Fibroblast of pulmonary artery (primary cell): Measurements from ENCODE around the gene VILL.

Experiments
- DNase-seq: peaks from one replicate; pipeline ENCODE4 v3.0.0-alpha.2; 2010; ENCODE audit warnings: low read depth
- H3K4me3 ChIP-seq: replicated peaks from 2 replicates; pipeline ENCODE4 v1.5.1; 2011; ENCODE audit warnings: low read depth, mild to moderate bottlenecking, control low read depth, low read length, moderate library complexity
- TF ChIP-seq, protein P1 (sequence below): IDR thresholded peaks from 2 replicates; pipeline ENCODE4 v1.5.1; 2011; ENCODE audit warnings: mild to moderate bottlenecking, control low read depth, low read length, inconsistent platforms; ENCODE audit errors: missing control alignments

Gene VILL

GRCh38 chr3:37954881-37955280, 35.7 kb upstream of the VILL start:
- no peak for DNase-seq
- TF ChIP-seq, protein P1, sequence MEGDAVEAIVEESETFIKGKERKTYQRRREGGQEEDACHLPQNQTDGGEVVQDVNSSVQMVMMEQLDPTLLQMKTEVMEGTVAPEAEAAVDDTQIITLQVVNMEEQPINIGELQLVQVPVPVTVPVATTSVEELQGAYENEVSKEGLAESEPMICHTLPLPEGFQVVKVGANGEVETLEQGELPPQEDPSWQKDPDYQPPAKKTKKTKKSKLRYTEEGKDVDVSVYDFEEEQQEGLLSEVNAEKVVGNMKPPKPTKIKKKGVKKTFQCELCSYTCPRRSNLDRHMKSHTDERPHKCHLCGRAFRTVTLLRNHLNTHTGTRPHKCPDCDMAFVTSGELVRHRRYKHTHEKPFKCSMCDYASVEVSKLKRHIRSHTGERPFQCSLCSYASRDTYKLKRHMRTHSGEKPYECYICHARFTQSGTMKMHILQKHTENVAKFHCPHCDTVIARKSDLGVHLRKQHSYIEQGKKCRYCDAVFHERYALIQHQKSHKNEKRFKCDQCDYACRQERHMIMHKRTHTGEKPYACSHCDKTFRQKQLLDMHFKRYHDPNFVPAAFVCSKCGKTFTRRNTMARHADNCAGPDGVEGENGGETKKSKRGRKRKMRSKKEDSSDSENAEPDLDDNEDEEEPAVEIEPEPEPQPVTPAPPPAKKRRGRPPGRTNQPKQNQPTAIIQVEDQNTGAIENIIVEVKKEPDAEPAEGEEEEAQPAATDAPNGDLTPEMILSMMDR, result no peak

DNA sequence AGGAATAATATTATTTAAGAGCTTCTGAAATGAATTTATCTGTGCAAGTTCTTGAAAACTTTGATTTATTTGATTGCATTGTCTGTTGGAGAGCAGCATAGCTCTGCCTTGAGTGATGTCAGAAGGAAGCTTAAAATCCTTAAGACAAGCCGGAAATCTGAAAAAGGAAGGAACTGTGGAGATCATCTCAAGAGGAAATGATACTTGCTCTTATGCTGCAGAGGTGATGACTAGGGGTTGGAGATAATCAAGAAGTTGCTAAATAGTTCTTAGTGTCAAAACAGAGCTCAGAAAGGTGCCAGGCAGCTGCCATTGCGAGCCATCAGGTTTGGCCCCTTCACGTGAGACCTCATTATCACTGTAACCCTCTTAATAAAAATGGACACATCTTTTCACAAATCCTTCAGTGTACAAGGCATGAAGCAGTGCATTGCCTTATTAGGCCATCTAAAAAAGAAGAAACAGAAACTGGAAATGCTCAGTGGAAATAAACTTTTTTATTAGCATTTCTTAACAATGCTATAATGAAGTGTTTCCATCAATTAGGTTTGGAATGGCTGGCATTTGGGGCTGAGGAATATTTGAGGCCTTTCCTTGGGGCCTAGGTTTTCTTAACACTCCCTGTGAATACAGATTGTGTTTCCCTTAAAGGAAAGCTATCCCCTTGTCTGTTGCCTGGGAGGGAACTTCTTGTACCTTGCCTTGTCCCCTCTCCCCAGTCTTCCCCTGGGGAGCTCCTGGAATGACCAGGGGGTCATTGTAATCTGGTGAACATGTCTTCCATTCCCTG, 34.5 kb upstream of the VILL start:
- TF ChIP-seq, protein P1, result no peak
- DNase-seq, result no peak
- H3K4me3 ChIP-seq, result no peak overlapping the region

More at GRCh38 chr3:37954881-37955280, 35.7 kb upstream of the VILL start:
- H3K4me3 ChIP-seq, result no peak overlapping the region

GRCh38 chr3:37956723-37957538, 33.7 kb upstream of the VILL start:
- H3K4me3 ChIP-seq, result no peak overlapping the region
- no peak for DNase-seq
- TF ChIP-seq, protein P1, result no peak

DNA sequence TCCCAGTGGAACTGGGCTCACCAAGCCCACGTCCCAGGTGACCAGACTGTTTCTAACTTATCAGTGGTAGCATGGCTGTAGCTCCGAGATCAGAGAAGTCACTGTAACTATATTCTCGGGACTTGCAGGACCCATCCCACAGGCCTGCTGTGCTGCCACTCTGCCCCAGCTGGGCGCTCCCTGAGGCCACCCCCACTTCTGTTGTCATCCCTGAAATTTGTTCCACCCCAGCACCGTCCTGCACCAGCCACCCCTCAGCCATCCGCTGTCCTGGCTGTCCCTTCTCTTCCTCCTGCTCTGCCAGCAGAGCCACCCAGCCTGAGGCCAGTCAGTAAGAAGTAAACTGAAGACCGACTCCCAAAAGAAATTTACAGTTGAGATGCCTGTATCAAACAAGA, 33.0 kb upstream of the VILL start:
- H3K4me3 ChIP-seq, result no peak overlapping the region
- TF ChIP-seq, protein P1, result no peak

DNA sequence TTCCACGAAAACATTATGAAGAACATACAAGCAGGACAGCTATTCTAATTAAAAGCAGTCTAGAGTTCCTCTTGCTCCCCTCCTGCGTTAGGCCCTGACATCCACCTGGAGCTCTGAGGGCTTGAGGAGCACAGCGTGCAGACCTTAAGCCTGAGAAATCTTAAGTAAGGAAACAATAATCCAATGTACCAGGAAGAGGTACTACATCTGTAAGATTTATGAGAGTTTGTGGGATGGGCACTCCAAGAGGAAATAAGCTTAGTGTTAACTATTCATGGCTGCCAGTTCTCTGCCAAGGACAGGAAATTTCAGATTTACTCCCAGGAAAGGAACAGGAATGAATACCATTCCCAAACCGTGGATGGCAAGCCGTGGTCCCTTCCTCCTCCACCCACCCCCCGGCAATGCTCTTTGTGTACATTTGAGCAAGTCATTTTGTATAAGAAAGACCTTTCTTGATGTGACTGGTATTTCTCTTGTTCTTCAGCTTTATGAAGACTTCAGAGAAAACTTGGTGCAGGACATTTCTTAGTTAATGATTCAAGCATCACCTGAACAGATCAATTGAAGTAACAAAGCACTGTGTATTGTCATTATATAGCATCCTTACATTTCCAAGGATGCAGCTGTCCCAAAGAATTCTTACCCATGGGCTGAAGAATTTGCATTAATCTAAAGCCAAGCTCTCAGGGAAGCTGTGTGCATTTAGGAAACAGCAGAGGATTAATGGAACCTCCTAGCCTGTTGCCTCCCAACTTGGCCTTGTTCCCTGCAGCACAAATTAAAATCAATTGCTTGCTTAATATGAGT, 28.8 kb upstream of the VILL start:
- TF ChIP-seq, protein P1, result no peak
- no peak overlapping the region for H3K4me3 ChIP-seq
- no peak for DNase-seq

More for the DNA sequence above, 33.0 kb upstream of the VILL start:
- DNase-seq, result no peak

GRCh38 chr3:37963016-37963415, 27.6 kb upstream of the VILL start:
- no peak for DNase-seq
- TF ChIP-seq, protein P1, result no peak
- no peak overlapping the region for H3K4me3 ChIP-seq
